Stomach smooth muscle (tissue), 2 donors: Measurements from ENCODE around the gene TEDC1.

ENCODE experiments used
- H3K27ac ChIP-seq: one replicate; pipeline ENCODE4 v1.7.0; 2013; ENCODE audit warnings: mild to moderate bottlenecking, low read length, inconsistent platforms
- H3K27me3 ChIP-seq, 2 donors: one replicate each; pipeline ENCODE4 v1.7.0; 2013; ENCODE audit warnings: low read length in 2 of 2; ENCODE audit not compliant: insufficient read depth in 2 of 2, control insufficient read depth in 1 of 2
- H3K36me3 ChIP-seq, 2 donors: one replicate each; pipeline ENCODE4 v1.7.0; 2013; ENCODE audit warnings: low read length in 2 of 2; ENCODE audit not compliant: control insufficient read depth in 2 of 2, insufficient read depth in 2 of 2
- H3K4me1 ChIP-seq: one replicate; pipeline ENCODE4 v1.7.0; 2013; ENCODE audit warnings: low read length; ENCODE audit not compliant: control insufficient read depth, insufficient read depth
- H3K4me3 ChIP-seq, 2 donors: one replicate each; pipeline ENCODE4 v1.7.0; 2013; ENCODE audit warnings: low read length in 2 of 2
- H3K9ac ChIP-seq, 2 donors: one replicate each; pipeline ENCODE4 v1.7.0; 2013; ENCODE audit warnings: low read length in 2 of 2, mild to moderate bottlenecking in 1 of 2
- H3K9me3 ChIP-seq, 2 donors: one replicate each; pipeline ENCODE4 v1.7.0; 2013; ENCODE audit warnings: low read length in 2 of 2; ENCODE audit not compliant: control insufficient read depth in 2 of 2
- donor health status: healthy.
- donor health status: Pancreatic carcinoma.

Gene TEDC1

GRCh38 chr14:105469456-105470349, 21.3 kb upstream of the TEDC1 start:
- H3K36me3 ChIP-seq, result peaks cover 7 to 9% of the 10 kb centered on the region in 2 donors
- no peak overlapping the region for H3K27ac ChIP-seq

GRCh38 chr14:105470350-105471296, 20.4 kb upstream of the TEDC1 start:
- H3K9ac ChIP-seq, result no peak overlapping the region
- H3K4me1 ChIP-seq, result peaks cover 53% of the 10 kb centered on the region
- H3K9me3 ChIP-seq, result no peaks in the 10 kb centered on the region
- H3K36me3 ChIP-seq, result peaks cover 3 to 4% of the 10 kb centered on the region in 2 donors
- H3K27ac ChIP-seq, result no peak overlapping the region
- H3K27me3 ChIP-seq, result peaks cover 0 to 3% of the 10 kb centered on the region in 2 donors
- H3K4me3 ChIP-seq, result no peak overlapping the region

More at GRCh38 chr14:105469456-105470349, 21.3 kb upstream of the TEDC1 start:
- peaks cover 45% of the 10 kb centered on the region for H3K4me1 ChIP-seq
- H3K9me3 ChIP-seq, result no peaks in the 10 kb centered on the region
- no peak overlapping the region for H3K9ac ChIP-seq
- no peaks in the 10 kb centered on the region for H3K27me3 ChIP-seq
- no peak overlapping the region for H3K4me3 ChIP-seq

GRCh38 chr14:105471297-105471821, 19.7 kb upstream of the TEDC1 start:
- Histone ChIP-seq H3K27ac (peak overlapping the region; percentile 41), H3K4me3 (no peak overlapping the region), H3K9ac (no peak overlapping the region), H3K27me3 (peaks cover 0 to 3% of the 10 kb centered on the region in 2 donors), H3K9me3 (no peaks in the 10 kb centered on the region), H3K36me3 (peaks cover 3% of the 10 kb centered on the region in 2 donors), H3K4me1 (peaks cover 60% of the 10 kb centered on the region)

GRCh38 chr14:105471823-105472485, 19.1 kb upstream of the TEDC1 start:
- peak overlapping the region; percentile 41 for H3K27ac ChIP-seq
- no peak overlapping the region for H3K4me3 ChIP-seq
- H3K4me1 ChIP-seq, result peaks cover 66% of the 10 kb centered on the region
- no peaks in the 10 kb centered on the region for H3K9me3 ChIP-seq
- no peak overlapping the region for H3K9ac ChIP-seq
- peaks cover 3% of the 10 kb centered on the region in 2 donors for H3K36me3 ChIP-seq
- H3K27me3 ChIP-seq, result peaks cover 0 to 3% of the 10 kb centered on the region in 2 donors

GRCh38 chr14:105472486-105472991, 18.5 kb upstream of the TEDC1 start:
- peaks cover 3% of the 10 kb centered on the region in 2 donors for H3K36me3 ChIP-seq
- H3K4me1 ChIP-seq, result peaks cover 71% of the 10 kb centered on the region
- H3K9ac ChIP-seq, result no peak overlapping the region
- H3K4me3 ChIP-seq, result no peak overlapping the region
- H3K9me3 ChIP-seq, result no peaks in the 10 kb centered on the region
- peaks cover 0 to 3% of the 10 kb centered on the region in 2 donors for H3K27me3 ChIP-seq
- H3K27ac ChIP-seq, result peak overlapping the region; percentile 41

- Histone ChIP-seq H3K9me3 (no peaks in the 10 kb centered on the region), H3K4me1 (peaks cover 68% of the 10 kb centered on the region), H3K9ac (no peak overlapping the region), H3K36me3 (peaks cover 0 to 3% of the 10 kb centered on the region in 2 donors), H3K27me3 (peaks cover 0 to 3% of the 10 kb centered on the region in 2 donors), H3K27ac (peak overlapping the region; percentile 49), H3K4me3 (peak overlapping the region; percentile 49 to 81)
Observed at GRCh38 chr14:105473033-105473676, 17.9 kb upstream of the TEDC1 start.

- H3K4me1 ChIP-seq, result peaks cover 62% of the 10 kb centered on the region
- H3K9me3 ChIP-seq, result no peaks in the 10 kb centered on the region
- no peaks in the 10 kb centered on the region for H3K36me3 ChIP-seq
- H3K27ac ChIP-seq, result peak overlapping the region; percentile 49
- peak overlapping the region; percentile 49 to 81 for H3K4me3 ChIP-seq
- peaks cover 0 to 3% of the 10 kb centered on the region in 2 donors for H3K27me3 ChIP-seq
- H3K9ac ChIP-seq, result no peak overlapping the region
Observed at GRCh38 chr14:105473677-105474482, 17.2 kb upstream of the TEDC1 start.

- H3K4me1 ChIP-seq, result peaks cover 56% of the 10 kb centered on the region
- peak within 1 kb of the TSS; percentile 53 to 58 for H3K9ac ChIP-seq
- H3K27me3 ChIP-seq, result peaks cover 0 to 3% of the 10 kb centered on the region in 2 donors
- H3K4me3 ChIP-seq, result peak within 1 kb of the TSS; percentile 54 to 81
- peak within 1 kb of the TSS; percentile 69 for H3K27ac ChIP-seq
- H3K36me3 ChIP-seq, result peaks cover 0 to under 1% of the 10 kb centered on the region in 2 donors
- no peaks in the 10 kb centered on the region for H3K9me3 ChIP-seq
Observed at GRCh38 chr14:105474483-105475268, 16.4 kb upstream of the TEDC1 start, which contains the start of gene CRIP2. Gene CRIP2 (plus strand): TSS chr14:105474821. CDS start chr14:105474863, 42 bp downstream.
